HG02763 (cell line): Measurements from ENCODE around the gene NACC1.
A peak's percentile ranks its signal among the peaks of the same experiment; 100 is the strongest.
"Not testable (repeated sequence)": the region's sequence is repeated elsewhere in the genome, so short reads cannot be mapped to it uniquely, and the experiment has no call there.

ENCODE experiments used
- ATAC-seq: cut with Tn5 transposase; IDR thresholded peaks from one replicate; pipeline ENCODE4 v1.9.1; 2021; ENCODE audit warnings: mild to moderate bottlenecking, moderate library complexity; ENCODE audit not compliant: unreplicated experiment

The NACC1 gene

DNA sequence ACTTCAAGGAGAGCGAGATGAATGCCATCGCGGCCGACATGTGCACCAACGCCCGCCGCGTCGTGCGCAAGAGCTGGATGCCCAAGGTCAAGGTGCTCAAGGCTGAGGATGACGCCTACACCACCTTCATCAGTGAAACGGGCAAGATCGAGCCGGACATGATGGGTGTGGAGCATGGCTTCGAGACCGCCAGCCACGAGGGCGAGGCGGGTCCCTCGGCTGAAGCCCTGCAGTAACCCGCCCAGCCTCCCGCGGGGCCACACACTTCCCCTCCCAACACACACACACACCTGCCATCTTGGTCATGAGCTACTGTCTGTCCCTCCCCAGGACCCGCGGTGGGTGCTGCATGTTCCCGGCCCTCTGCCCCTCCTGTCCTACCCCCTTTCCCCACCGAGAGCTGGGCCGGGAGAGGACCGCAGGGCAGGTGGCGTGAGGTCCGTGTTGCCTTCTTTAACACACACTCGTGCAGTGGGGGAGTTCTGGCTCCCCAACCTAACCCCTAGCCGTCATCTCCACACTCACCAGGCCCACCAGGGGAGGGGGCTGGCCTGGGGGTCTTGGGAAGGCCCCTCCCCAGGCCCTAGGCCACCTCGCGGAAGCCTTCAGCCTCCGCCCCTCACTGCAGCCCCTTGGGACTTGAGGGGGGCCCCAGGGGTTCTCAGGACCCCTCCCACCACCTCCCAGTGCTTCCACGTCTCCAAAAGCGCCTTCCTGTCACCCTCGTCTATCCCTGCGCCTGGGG lies 20.3 kb downstream of the NACC1 start:
- no peak for ATAC-seq

DNA sequence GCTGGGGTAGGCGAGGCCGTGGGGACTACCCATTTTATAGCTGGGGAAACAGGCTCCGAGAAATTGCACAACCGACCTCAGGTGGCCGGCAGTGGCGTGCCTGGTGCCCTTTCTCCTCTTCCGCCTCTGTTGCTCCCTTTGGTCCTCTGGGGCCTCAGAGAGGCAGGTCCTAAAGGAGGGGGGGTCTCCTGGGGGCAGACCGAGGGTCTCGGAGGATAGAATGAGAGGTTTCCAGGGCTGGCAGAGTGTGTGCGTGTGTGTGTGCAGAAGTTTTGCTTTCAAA lies 20.8 kb downstream of the NACC1 start:
- ATAC-seq, result no peak

DNA sequence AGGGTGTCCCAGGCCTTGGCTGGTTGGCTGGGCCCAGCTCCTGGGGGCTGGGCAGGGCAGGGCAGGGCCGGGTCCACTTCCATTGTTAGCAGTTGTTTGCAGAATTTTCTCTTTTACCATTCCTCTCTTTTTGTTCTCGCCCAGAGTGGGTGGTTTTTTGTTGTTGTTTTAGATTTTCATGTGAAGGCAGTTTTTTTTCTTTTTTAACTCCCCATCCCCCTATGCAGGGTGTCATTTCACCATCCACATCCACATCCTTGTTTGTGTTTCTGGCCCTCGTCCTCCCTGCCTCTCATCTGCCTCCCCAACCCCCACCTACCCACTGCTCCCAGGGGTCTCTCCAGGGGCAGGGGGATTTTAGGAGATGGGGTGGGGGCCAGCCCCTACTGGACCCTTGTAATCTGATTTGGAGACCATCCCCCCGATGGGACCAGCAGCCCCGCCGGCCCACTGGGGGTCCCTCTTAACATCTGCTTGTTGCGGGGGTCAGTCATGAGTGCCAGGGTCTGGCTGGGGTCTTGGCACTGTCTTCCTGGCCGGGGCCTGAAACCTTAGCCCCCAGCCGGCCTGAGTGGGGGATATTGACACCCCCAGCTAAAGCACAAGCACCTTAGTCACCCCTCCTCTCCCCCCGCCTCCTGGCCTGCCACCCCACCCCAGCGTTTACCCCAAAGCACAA lies 21.7 kb downstream of the NACC1 start:
- ATAC-seq, result no peak

DNA sequence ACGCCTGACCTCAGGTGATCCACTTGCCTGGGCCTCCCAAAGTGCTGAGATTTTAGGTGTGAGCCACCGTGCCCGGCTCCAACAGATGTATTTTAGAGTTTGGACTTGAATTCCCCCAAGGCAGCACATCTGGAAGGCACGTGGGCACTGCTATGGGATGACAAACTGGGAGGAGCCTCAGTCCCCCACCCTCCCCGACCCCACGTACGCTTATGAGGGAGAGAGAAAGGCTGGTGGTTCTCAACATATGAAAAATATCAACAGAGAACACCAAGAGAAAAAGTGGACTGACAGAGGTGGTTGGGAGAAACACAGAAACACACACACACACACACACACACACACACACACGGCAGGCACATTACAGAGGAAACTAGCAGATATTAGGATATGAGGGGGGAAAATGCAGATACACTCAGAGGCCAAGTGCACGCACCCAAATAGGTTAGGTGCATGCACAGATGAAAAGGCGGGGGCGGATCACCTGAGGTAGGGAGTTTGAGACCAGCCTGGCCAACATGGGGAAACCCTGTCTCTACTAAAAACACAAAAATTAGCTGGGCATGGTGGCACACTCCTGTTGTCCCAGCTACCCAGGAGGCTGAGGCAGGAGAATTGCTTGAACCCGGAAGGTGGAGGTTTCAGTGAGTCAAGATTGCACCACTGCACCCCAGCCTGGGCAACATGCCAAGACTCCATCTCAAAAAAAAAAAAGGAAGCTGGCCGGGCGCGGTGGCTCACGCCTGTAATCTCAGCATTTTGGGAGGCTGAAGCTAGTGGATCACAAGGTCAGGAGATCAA lies 28.9 kb downstream of the NACC1 start:
- no peak for ATAC-seq

DNA sequence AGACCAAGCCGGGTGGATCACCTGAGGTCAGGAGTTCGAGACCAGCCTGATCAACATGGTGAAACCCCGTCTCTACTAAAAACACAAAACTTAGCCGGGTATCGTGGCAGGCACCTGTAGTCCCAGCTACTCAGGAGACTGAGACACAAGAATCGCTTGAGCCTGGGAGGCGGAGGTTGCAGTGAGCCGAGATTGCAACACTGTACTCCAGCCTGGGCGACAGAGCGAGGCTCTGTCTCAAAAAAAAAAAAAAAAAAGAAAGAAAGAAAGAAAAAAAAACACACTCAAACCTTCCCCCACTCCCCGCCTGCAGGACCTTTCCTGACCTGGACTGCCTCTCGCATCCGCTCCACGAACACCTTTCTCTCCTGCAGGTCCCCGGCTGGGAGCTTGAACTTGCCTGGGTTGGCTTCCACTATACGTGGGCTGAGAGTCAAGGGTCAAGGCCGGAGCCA lies 31.1 kb downstream of the NACC1 start:
- ATAC-seq, result not testable (repeated sequence)

DNA sequence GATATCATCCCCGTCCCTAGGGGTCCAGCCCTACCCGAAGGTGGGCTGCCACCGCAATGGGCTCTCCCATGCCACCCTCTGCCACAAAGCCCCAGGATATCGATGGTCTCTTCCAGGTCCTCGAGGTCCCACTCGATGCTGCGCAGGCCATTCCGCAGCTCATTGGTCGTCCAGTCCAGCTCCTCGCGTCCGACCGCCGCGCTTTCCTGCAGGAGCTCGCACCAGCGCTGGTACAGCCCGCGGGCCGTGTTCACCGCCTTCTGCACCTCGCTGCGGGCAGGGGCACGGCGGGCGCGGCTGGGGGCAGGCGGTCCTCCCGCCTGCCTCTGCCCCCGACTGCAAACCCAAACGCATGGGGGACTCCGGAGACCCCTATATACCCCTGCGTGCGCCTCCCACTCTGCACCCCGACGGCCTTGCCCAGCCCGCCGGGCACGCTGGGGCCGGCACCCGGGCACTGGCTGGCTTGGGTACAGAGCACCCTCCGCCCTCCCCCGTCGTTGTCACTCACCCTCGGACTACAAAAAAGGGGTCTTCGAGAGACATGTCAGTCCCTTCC lies 31.6 kb downstream of the NACC1 start:
- no peak for ATAC-seq

DNA sequence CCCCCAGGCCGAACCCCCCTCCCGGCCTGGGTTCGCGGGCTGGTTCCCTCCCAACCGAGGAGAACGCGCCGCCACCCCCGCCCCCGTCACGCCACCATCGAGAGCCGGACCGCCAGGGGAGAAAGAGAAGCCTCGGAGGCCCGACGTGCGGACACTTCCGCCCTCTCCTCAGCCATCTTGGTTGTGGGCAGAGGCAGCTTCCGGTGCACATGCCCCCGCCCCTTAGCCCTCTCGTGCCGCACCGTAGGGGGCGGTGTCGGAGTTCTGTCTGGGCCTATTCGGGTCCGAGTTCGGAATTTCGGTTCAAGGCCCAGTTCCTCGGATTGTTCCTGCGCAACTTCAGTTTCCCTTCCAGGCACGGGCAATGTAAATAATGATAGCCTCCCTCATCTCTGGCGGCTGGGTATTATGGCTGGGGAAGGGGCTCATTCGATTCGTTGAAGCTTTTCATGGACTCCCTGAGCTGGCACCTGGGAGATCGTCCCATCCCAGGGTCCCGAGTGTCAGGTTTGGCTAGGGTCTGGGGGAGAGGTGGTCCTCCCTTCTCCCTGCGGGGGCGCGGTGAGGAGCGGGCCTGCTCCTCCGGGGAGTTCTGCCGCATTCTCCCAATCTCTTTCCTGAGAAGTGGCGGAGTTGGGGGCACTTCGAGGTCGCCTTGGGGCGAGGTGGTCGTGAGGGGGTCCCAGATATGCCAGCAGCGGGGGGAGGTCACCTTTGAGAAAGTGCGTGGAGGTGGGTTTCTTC lies 32.3 kb downstream of the NACC1 start, which contains the start of the genes IER2 and STX10:
IER2 (plus strand) TSS at position 225 of the 744 bp plus-strand sequence. CDS start 2,776 bp downstream, outside the sequence.
STX10 (minus strand) TSS at position 189 of the 744 bp plus-strand sequence. CDS start 202 bp downstream, outside the sequence.
- peak; percentile 34 for ATAC-seq

DNA sequence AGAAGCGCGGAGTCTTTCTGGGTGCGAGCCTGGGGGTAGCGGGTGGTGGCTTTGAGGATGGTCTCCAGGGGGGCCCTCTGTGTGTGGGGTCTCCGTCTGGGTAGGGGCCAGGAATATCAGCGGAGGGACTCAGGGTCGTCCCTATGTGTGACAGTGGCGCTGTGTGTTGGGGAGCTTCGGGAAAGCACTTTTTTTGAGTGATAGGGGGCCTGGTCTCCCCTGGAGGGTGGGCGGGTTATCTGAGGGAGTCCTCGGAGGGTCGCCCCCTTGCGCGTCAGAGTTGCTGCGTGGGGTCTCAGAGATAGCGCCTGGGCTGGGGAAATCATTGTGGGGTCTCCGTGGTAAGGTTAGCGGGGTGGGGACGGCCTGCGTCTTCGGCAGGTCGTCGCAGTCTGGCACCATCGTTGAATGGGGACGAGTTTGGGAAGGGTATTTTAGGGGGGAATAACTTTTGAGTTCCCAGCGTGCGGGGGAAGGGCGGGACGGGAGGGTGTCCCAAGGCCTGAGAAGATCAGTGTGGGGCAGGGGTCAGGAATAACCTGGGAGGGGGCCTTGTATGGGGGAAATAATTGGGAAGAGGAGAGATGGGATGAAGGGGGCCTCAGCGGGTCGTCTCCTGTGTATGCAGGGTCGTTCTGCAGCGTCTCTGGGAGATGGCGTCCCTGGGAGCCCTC lies 33.0 kb downstream of the NACC1 start:
- no peak for ATAC-seq

DNA sequence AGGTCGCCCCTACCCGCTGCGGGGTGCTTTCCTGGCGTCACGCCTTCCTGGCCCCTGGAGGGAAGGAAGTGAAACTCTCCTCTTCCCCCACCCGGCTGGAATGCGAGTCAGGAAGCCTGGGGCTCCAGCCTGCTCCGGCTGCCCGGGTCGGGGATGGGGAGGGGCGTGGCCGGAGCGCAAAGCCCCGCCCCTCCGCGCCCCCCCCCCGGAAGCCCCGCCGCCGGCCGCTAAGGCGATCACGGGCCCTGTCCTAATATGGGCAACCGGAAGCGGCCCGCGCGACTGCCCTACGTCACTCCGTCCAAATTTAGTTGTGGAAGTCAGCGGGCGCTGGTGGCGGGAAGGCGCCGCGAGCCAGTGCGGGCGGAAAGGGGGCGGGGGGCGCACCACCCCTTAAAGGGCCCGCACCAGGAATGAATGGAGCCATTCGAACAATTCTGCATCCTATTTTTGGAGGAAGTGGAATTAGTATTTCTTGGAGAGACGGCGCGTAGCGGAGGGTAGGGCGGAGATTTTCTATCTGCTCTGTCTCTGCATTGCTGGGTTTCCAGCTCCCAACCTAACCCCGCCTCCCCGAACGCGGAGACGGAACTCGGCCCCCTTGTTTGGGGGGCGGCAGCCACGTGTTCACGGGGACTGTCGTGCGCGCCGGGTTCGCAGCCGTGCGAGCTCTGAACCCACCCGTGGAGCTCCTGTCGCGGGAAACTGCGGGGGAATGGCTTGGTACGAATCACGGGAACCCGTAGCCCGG lies 33.7 kb downstream of the NACC1 start:
- peak; percentile 37 for ATAC-seq

DNA sequence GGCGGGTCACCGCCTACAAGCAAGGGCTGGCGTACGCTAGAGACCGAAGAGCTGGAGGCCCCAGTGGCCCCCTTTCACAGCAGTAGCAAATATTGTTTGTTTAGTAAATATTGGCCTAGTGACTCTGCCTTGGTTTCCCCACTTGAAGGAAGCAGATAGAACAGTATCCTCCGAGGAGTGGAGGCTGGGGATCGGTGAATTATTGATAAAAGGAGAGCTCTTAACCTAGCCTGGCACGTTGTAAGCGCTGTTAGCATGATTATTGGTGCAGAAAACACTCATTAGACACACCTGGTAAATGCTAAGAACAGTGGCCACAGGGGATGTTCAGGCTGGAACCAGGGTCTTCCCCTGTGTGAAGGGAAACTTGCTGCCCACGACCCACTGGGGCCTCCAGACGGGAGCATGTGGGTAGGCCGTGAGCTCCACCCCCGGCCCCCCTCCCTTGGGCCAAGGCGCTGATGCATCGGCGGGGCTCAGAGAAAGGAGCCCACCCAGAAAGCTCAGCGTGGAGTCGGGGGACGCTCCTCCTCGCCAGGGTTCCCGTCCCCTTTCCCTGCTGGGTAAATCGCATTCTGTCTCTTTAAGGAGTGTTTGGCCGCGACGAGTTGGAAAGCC lies 34.4 kb downstream of the NACC1 start:
- ATAC-seq, result peak; percentile 3

DNA sequence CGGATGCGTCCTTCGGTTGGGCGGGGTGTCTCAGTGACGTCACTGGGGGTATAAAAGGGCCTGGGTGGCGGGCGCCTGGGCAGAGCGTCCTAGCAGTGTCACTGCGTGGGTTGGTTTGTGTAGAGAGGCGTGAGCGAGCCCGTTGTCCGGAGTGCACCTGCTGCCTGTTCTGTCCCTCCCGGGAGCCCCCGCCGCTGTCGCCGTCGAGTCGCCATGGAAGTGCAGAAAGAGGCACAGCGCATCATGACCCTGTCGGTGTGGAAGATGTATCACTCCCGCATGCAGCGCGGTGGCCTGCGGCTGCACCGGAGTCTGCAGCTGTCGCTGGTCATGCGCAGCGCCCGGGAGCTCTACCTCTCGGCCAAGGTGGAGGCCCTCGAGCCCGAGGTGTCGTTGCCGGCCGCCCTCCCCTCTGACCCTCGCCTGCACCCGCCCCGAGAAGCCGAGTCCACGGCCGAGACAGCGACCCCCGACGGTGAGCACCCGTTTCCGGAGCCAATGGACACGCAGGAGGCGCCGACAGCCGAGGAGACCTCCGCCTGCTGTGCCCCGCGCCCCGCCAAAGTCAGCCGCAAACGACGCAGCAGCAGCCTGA lies 35.0 kb downstream of the NACC1 start:
- peak; percentile 25 for ATAC-seq

DNA sequence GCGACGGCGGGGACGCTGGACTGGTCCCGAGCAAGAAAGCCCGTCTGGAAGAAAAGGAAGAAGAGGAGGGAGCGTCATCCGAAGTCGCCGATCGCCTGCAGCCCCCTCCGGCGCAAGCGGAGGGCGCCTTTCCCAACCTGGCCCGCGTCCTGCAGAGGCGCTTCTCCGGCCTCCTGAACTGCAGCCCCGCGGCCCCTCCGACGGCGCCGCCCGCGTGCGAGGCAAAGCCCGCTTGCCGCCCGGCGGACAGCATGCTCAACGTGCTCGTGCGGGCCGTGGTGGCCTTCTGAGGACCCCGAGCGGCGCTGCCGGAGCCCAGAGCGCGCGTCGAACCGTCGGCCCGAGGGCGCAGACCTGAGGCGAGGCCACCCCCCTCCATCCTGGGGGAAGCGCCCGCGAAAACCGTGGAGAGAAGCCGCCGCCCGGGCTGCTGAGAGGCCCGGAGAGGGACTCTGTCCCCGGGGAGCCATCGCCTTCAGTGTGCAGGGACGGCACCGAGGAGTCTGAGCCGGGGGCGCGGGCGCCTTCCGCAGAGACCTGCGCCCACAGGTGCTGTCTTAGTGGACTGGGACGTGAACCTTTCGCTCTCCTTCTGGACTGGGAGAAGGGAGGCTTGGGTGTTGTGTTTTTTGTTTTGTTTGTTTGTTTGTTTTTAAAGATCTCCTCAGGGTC lies 35.6 kb downstream of the NACC1 start:
- no peak for ATAC-seq

DNA sequence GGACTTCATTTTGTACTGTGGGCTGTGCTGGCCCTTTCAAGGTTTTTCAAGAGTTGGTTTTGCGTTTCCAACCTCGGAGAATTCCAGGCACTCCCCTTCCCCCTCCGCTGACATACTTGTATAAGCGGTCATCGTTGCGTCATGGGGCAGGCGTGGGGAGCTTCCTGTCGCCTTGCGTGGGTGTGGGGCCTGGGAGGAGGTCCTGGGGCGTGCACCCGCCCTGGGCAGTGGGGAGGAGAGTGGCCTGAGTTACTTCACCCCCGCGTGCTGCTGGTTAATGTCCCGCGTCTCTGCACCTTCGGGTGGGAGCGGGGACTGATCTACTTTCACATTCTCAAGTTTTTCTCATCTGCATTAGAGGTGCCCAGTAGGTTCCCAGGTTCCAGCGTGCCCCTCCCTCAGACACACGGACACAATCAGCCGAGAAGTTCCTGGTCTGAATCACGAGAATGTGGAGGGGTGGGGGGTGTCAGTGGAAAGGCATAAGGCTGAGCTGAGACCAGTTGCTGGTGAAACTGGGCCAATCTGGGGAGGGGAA lies 36.2 kb downstream of the NACC1 start:
- ATAC-seq, result no peak

DNA sequence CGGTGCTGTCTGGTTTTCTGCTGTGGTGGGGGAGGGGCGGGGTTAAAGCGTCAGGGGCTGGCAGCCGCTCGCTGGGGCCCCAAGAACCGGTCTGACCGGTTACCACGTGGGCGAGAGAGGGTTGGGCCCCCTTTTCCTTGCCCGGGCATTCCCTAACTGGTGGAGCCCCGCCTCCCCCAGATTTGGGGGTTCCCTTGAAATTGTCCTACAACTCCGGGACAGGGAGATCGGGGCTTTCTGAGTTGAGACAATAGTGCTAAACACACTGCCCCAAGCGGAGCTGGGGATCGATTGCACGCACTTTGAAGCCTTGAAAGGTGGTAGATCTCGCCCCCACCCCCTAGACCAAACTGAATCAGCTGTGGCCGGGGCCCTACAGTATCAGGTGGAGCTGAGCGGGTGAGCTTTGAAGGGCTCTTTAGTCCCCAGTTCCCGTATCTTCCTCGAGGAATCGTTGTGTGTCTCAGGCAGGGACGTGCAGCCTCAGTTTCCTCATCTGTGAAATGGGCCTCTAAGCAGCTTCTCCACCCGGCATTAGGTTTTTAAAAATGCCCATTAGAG lies 36.9 kb downstream of the NACC1 start:
- no peak for ATAC-seq

DNA sequence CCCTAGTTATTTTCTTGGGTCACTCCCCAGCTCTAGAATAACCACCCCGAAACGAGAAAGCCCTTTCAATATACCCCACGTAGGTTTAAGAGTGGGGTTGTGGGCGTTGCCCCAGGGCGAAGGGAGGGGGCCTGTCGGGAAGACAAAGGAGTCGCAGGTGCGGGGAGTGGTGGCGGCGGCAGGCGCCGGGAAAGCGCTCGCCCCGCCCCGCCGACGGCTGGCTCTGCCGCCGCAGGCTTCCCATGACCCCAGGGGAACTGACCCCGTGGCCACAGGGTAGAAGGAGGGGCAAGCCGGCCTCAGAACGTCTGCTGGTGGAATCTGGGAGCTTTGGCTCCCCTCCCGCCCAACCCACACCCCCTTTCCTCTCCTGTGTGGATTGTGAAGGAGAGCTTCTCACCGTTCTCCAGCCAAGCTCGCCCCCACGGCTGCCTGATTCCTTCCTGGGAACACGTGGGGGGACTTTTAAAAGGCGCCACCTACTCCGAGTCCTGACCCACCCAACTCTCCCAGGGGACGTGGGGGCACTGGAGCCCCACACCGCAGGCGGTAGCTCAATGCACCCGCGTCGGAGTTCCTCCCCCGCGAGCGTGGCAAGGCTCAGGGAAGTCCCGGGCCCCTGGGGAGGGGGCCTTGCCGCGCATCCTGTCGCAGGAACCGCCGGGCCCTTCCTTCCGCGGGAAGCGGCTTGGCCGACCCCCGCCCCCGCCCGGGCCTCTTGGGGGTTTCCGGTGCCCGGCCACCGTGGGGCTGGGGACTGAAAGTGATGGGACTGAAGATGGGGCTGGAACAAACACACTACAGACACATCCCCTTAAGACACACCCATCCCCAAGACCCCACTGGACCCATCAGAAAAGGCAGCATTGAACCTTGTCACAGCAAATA lies 37.7 kb downstream of the NACC1 start:
- ATAC-seq, result peak; percentile 20

DNA sequence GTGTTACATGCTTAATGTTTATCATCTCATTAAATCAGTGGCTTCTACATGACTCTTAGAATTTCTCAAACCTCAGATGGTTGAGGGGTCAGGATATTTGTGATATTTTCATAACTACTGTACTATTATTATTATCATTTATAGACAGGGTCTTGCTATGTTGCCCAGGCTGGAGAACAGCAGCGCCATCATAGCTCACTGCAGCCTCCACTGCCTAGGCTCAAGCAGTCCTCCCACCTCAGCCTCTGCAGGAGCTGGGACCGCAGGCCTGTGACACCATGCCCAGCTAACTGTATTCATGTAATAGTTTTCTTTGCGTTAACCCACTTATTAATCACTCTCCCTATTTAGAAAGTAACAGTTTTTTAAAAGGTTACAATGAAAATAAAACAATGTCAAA lies 41.6 kb downstream of the NACC1 start:
- no peak for ATAC-seq
